HG03039 (cell line): ENCODE results near the gene TENM4.

ENCODE experiments used
- ATAC-seq: cut with Tn5 transposase; IDR thresholded peaks from one replicate; pipeline ENCODE4 v1.9.1; 2021; ENCODE audit warnings: mild to moderate bottlenecking, moderate library complexity; ENCODE audit not compliant: unreplicated experiment

The TENM4 gene

GRCh38 chr11:78802058-78802761, 638.6 kb downstream of the TENM4 start:
- no peak for ATAC-seq

- ATAC-seq, result no peak
Observed at GRCh38 chr11:78801161-78801884, 639.5 kb downstream of the TENM4 start.

- no peak for ATAC-seq
Observed at GRCh38 chr11:78800756-78801155, 640.1 kb downstream of the TENM4 start.

- no peak for ATAC-seq
Observed at GRCh38 chr11:78800096-78800690, 640.6 kb downstream of the TENM4 start.

- ATAC-seq, result peak; percentile 87
Observed at GRCh38 chr11:78798663-78799062, 642.2 kb downstream of the TENM4 start.

- no peak for ATAC-seq
Observed at GRCh38 chr11:78797559-78797958, 643.3 kb downstream of the TENM4 start.

GRCh38 chr11:78796956-78797355, 643.9 kb downstream of the TENM4 start:
- ATAC-seq, result no peak

- no peak for ATAC-seq
Observed at GRCh38 chr11:78795621-78796261, 645.1 kb downstream of the TENM4 start.

GRCh38 chr11:78791964-78792363, 648.9 kb downstream of the TENM4 start:
- ATAC-seq, result no peak

GRCh38 chr11:78791254-78791653, 649.6 kb downstream of the TENM4 start:
- ATAC-seq, result no peak

GRCh38 chr11:78790784-78791183, 650.0 kb downstream of the TENM4 start:
- ATAC-seq, result no peak

- no peak for ATAC-seq
Observed at GRCh38 chr11:78789375-78789774, 651.5 kb downstream of the TENM4 start.

- no peak for ATAC-seq
Observed at GRCh38 chr11:78788533-78788932, 652.3 kb downstream of the TENM4 start.

GRCh38 chr11:78787696-78788095, 653.1 kb downstream of the TENM4 start:
- ATAC-seq, result no peak

- no peak for ATAC-seq
Observed at GRCh38 chr11:78786746-78787145, 654.1 kb downstream of the TENM4 start.

- ATAC-seq, result no peak
Observed at GRCh38 chr11:78786086-78786485, 654.7 kb downstream of the TENM4 start.

- no peak for ATAC-seq
Observed at GRCh38 chr11:78784321-78785061, 656.3 kb downstream of the TENM4 start.

- no peak for ATAC-seq
Observed at GRCh38 chr11:78783846-78784245, 657.0 kb downstream of the TENM4 start.

- no peak for ATAC-seq
Observed at GRCh38 chr11:78783301-78783700, 657.5 kb downstream of the TENM4 start.

GRCh38 chr11:78782725-78783124, 658.1 kb downstream of the TENM4 start:
- ATAC-seq, result no peak

- ATAC-seq, result no peak
Observed at GRCh38 chr11:78780889-78781288, 659.9 kb downstream of the TENM4 start.
